ENCODE data around the gene RPS3. TPM values are rescaled to one million over a fixed set of nuclear protein-coding genes. Genes with fewer than 3 reads are reported as not detected.

Gene RPS3
- total RNA-seq, 5 donors from 2014 or later (not counting 1 experiment from before 2014, with no cell fraction given) = 4,604 to 5,380 (median 4,830) TPM

GRCh38 chr11:75439495-75440120 is 40.3 kb downstream of the RPS3 start:
- Mint-ChIP-seq H3K4me3 (no peak overlapping the region), H3K36me3 (peaks cover 17% of the 10 kb centered on the region), H3K4me1 (no peaks in the 10 kb centered on the region), H3K27me3 (peaks cover 0 to 2% of the 10 kb centered on the region in 2 donors), H3K27ac (no peak overlapping the region), H3K9me3 (no peaks in the 10 kb centered on the region)
- ATAC-seq (replicated peaks in 1 of 4) (no peak), DNase-seq (no peak)
- H3K27ac ChIP-seq (ENCODE audit: low read length) = no peak overlapping the region
- ChIA-PET POLR2A (no interaction called here), CTCF (no interaction called here)
- peaks cover 0 to 28% of the 10 kb centered on the region in 2 experiments for H3K27me3 ChIP-seq (replicated peaks in 1 of 2; ENCODE audit: control insufficient read depth in 2 of 2, extremely low read depth in 1 of 2, insufficient read depth in 2 of 2, low read length in 1 of 2)
- no peaks in the 10 kb centered on the region for H3K9me3 ChIP-seq
- no peaks in the 10 kb centered on the region for H3K4me1 ChIP-seq (ENCODE audit: control insufficient read depth in 1 of 2, extremely low read depth in 1 of 2, insufficient read depth in 2 of 2, low read length in 2 of 2)
- H3K36me3 ChIP-seq (ENCODE audit: control insufficient read depth in 2 of 2, extremely low read depth in 1 of 2, insufficient read depth in 1 of 2, low read length in 1 of 2) = peaks cover 0 to 3% of the 10 kb centered on the region in 2 donors
- H3K4me3 ChIP-seq (ENCODE audit: control insufficient read depth in 1 of 2, extremely low read depth in 1 of 2, low read length in 1 of 2) = no peak overlapping the region
- 75% methylated on average over 11 of the region's 13 CpGs for WGBS (ENCODE audit: insufficient coverage)

GRCh38 chr11:75440960-75441803 is 41.9 kb downstream of the RPS3 start:
- peaks cover 9% of the 10 kb centered on the region for H3K36me3 Mint-ChIP-seq
- H3K4me1 Mint-ChIP-seq = no peaks in the 10 kb centered on the region
- H3K4me3 ChIP-seq (ENCODE audit: control insufficient read depth in 1 of 2, extremely low read depth in 1 of 2, low read length in 1 of 2) = no peak overlapping the region
- no peaks in the 10 kb centered on the region for H3K9me3 ChIP-seq
- no peak overlapping the region for H3K4me3 Mint-ChIP-seq
- ATAC-seq (replicated peaks in 1 of 4) (no peak), DNase-seq (no peak)
- no peak overlapping the region for H3K27ac Mint-ChIP-seq
- no peaks in the 10 kb centered on the region for H3K27me3 Mint-ChIP-seq
- POLR2A ChIA-PET = no interaction called here
- CTCF ChIA-PET = no interaction called here
- no peaks in the 10 kb centered on the region for H3K9me3 Mint-ChIP-seq
- H3K27me3 ChIP-seq (replicated peaks in 1 of 2; ENCODE audit: control insufficient read depth in 2 of 2, extremely low read depth in 1 of 2, insufficient read depth in 2 of 2, low read length in 1 of 2) = peaks cover 0 to 16% of the 10 kb centered on the region in 2 experiments
- H3K4me1 ChIP-seq (ENCODE audit: control insufficient read depth in 1 of 2, extremely low read depth in 1 of 2, insufficient read depth in 2 of 2, low read length in 2 of 2) = peaks cover 0 to 3% of the 10 kb centered on the region in 2 experiments
- no peak overlapping the region for H3K27ac ChIP-seq (ENCODE audit: low read length)
- 90% methylated on average over 20 of the region's 27 CpGs for WGBS (ENCODE audit: insufficient coverage)
- peaks cover 0 to 3% of the 10 kb centered on the region in 2 donors for H3K36me3 ChIP-seq (ENCODE audit: control insufficient read depth in 2 of 2, extremely low read depth in 1 of 2, insufficient read depth in 1 of 2, low read length in 1 of 2)

DNA sequence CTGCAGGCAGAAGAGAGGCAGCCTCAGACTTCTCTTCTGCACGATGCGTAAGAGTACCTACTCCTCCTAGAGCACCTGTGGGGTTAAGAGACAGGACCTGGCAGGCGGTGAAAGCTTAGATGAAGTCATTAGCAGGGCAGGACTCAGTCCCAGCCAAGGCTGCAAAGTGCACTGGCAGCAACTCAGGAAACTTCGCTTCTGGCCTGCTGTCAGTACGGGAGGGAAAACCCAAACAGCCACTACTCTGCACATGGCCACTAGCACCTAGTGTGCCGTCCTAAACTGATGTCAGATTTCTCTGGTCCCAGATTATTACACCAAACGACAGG is 42.5 kb downstream of the RPS3 start:
- Mint-ChIP-seq H3K4me3 (no peak overlapping the region), H3K27ac (no peak overlapping the region), H3K27me3 (no peaks in the 10 kb centered on the region), H3K9me3 (no peaks in the 10 kb centered on the region), H3K36me3 (peaks cover 9% of the 10 kb centered on the region), H3K4me1 (no peaks in the 10 kb centered on the region)
- Histone ChIP-seq H3K4me3 (ENCODE audit: control insufficient read depth in 1 of 2, extremely low read depth in 1 of 2, low read length in 1 of 2) (no peak overlapping the region), H3K9me3 (no peaks in the 10 kb centered on the region), H3K27me3 (replicated peaks in 1 of 2; ENCODE audit: control insufficient read depth in 2 of 2, extremely low read depth in 1 of 2, insufficient read depth in 2 of 2, low read length in 1 of 2) (peaks cover 0 to 13% of the 10 kb centered on the region in 2 experiments), H3K27ac (ENCODE audit: low read length) (no peak overlapping the region), H3K36me3 (ENCODE audit: control insufficient read depth in 2 of 2, extremely low read depth in 1 of 2, insufficient read depth in 1 of 2, low read length in 1 of 2) (no peaks in the 10 kb centered on the region), H3K4me1 (ENCODE audit: control insufficient read depth in 1 of 2, extremely low read depth in 1 of 2, insufficient read depth in 2 of 2, low read length in 2 of 2) (peaks cover 0 to 3% of the 10 kb centered on the region in 2 experiments)
- ChIA-PET POLR2A (no interaction called here), CTCF (no interaction called here)
- WGBS (ENCODE audit: insufficient coverage) = 93% methylated on average over 5 of the region's 7 CpGs
- no peak for DNase-seq
- ATAC-seq (replicated peaks in 1 of 4) = no peak

DNA sequence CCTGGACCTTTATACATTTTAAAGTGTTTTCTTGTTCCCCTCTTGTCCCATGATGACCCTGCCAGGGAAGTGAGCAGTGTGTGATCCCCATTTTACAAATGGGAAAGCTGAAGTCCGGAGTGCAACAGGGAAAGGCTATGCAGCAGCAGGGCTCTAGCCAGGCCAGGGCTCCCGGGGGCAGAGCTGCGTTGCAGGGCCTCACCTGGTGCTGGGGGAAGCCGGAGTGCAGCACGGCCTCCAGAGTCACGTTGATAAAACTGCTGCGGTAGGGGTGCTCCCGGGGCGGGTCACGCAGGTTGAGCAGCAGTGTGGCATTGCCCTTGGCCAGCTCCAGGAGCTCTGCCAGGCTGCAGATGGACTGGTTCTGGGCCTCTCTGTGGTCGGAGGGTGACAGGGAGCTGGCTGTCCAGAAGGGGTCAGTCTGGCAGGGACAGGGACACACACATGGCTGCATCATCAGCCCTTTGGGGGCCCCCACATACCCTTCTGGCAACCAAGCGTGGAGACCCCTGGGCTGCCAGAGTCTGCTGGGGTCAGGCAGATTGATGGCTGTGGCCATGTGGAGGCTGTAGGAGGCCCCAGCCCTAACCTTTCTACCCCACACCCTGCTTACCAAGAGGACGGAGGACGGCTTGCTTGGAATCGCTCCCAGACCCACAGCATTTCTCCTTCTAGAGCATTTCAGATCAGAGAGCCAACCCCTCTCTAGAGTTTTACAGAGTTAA is 43.0 kb downstream of the RPS3 start:
- H3K27me3 Mint-ChIP-seq = no peaks in the 10 kb centered on the region
- WGBS (ENCODE audit: insufficient coverage) = 92% methylated on average over 12 of the region's 15 CpGs

GRCh38 chr11:75443043-75443442 is 43.7 kb downstream of the RPS3 start:
- peaks cover 9% of the 10 kb centered on the region for H3K36me3 Mint-ChIP-seq
- POLR2A ChIA-PET = no interaction called here
- WGBS (ENCODE audit: insufficient coverage) = 89% methylated on average over 2 of the region's 12 CpGs

More for the DNA sequence above, 43.0 kb downstream of the RPS3 start:
- Histone ChIP-seq H3K4me3 (ENCODE audit: control insufficient read depth in 1 of 2, extremely low read depth in 1 of 2, low read length in 1 of 2) (no peak overlapping the region), H3K27ac (ENCODE audit: low read length) (no peak overlapping the region), H3K9me3 (no peaks in the 10 kb centered on the region), H3K4me1 (ENCODE audit: control insufficient read depth in 1 of 2, extremely low read depth in 1 of 2, insufficient read depth in 2 of 2, low read length in 2 of 2) (peaks cover 0 to 3% of the 10 kb centered on the region in 2 experiments), H3K36me3 (ENCODE audit: control insufficient read depth in 2 of 2, extremely low read depth in 1 of 2, insufficient read depth in 1 of 2, low read length in 1 of 2) (no peaks in the 10 kb centered on the region), H3K27me3 (replicated peaks in 1 of 2; ENCODE audit: control insufficient read depth in 2 of 2, extremely low read depth in 1 of 2, insufficient read depth in 2 of 2, low read length in 1 of 2) (peaks cover 0 to 7% of the 10 kb centered on the region in 2 experiments)
- Mint-ChIP-seq H3K36me3 (peaks cover 9% of the 10 kb centered on the region), H3K4me1 (no peaks in the 10 kb centered on the region), H3K9me3 (no peaks in the 10 kb centered on the region), H3K27ac (no peak overlapping the region), H3K4me3 (no peak overlapping the region)
- ATAC-seq (replicated peaks in 1 of 4) = no peak
- ChIA-PET CTCF (no interaction called here), POLR2A (no interaction called here)
- no peak for DNase-seq

DNA sequence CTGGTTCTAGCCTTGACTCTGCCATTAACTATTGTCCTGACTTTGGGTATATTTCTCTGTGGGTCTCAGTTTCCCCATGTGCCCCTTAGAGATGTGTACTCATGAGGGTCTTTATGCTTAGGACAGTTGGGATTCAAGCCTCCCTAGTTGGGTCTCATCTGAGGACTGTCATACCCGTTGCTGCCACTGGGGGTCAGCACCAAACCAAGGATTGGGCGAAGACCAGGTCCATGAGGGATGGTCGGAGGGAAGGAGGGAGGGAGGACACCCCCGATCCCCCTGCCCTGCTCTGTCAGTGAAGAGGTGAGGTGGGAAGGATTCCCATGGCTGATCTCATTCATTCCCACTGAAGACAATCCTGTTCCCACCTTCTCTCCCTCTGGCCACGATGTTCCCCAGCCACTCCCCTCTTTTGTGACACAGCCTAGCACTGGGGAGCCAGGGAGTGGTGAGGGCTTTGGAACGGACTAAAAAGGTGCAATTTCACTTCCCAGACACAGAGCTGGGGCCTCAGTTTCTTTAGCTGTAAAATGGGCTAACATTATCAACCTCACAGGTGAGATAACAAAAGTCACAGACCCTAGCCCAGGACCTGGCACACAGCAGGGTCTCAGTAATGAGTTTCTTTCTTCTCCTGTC is 46.1 kb downstream of the RPS3 start:
- WGBS (ENCODE audit: insufficient coverage) = 29% methylated on average over 3 of the region's 6 CpGs
- H3K27ac Mint-ChIP-seq = peak overlapping the region in 1 of 2 donors; percentile 59
- H3K4me3 ChIP-seq (ENCODE audit: control insufficient read depth in 1 of 2, extremely low read depth in 1 of 2, low read length in 1 of 2) = no peak overlapping the region
- H3K4me3 Mint-ChIP-seq = no peak overlapping the region
- no peaks in the 10 kb centered on the region for H3K9me3 Mint-ChIP-seq
- no peaks in the 10 kb centered on the region for H3K27me3 Mint-ChIP-seq
- peak; percentile 73 to 87 (median 82) for ATAC-seq (replicated peaks in 1 of 4)
- no peak overlapping the region for H3K27ac ChIP-seq (ENCODE audit: low read length)
- peaks cover 0 to 3% of the 10 kb centered on the region in 2 experiments for H3K4me1 ChIP-seq (ENCODE audit: control insufficient read depth in 1 of 2, extremely low read depth in 1 of 2, insufficient read depth in 2 of 2, low read length in 2 of 2)
- H3K4me1 Mint-ChIP-seq = no peaks in the 10 kb centered on the region
- POLR2A ChIA-PET = interaction anchor here in 1 of 2 donors (0.6 kb wide), 1 partner anchor 80 kb away, joined by 6 read pairs; the partner anchor contains the start of gene GDPD5
- CTCF ChIA-PET = interaction anchor here (0.9 to 4.4 kb wide), 6 partner anchors 10 to 101 kb away, joined by 3 to 64 read pairs (median 6); partner anchors contain the start of gene GDPD5 (in 2 of the 2)
- H3K27me3 ChIP-seq (replicated peaks in 1 of 2; ENCODE audit: control insufficient read depth in 2 of 2, extremely low read depth in 1 of 2, insufficient read depth in 2 of 2, low read length in 1 of 2) = peaks cover 0 to 6% of the 10 kb centered on the region in 2 experiments
- DNase-seq = peak; percentile 29 to 82 (median 62)
- no peaks in the 10 kb centered on the region for H3K36me3 ChIP-seq (ENCODE audit: control insufficient read depth in 2 of 2, extremely low read depth in 1 of 2, insufficient read depth in 1 of 2, low read length in 1 of 2)
- no peaks in the 10 kb centered on the region for H3K36me3 Mint-ChIP-seq
- H3K9me3 ChIP-seq = no peaks in the 10 kb centered on the region

More at GRCh38 chr11:75443043-75443442, 43.7 kb downstream of the RPS3 start:
- H3K9me3 ChIP-seq = no peaks in the 10 kb centered on the region
- Mint-ChIP-seq H3K27ac (no peak overlapping the region), H3K4me3 (no peak overlapping the region), H3K9me3 (no peaks in the 10 kb centered on the region), H3K4me1 (no peaks in the 10 kb centered on the region), H3K27me3 (no peaks in the 10 kb centered on the region)
- H3K4me3 ChIP-seq (ENCODE audit: control insufficient read depth in 1 of 2, extremely low read depth in 1 of 2, low read length in 1 of 2) = no peak overlapping the region
- peaks cover 0 to 3% of the 10 kb centered on the region in 2 experiments for H3K4me1 ChIP-seq (ENCODE audit: control insufficient read depth in 1 of 2, extremely low read depth in 1 of 2, insufficient read depth in 2 of 2, low read length in 2 of 2)
- peaks cover 0 to 6% of the 10 kb centered on the region in 2 experiments for H3K27me3 ChIP-seq (replicated peaks in 1 of 2; ENCODE audit: control insufficient read depth in 2 of 2, extremely low read depth in 1 of 2, insufficient read depth in 2 of 2, low read length in 1 of 2)
- ATAC-seq (replicated peaks in 1 of 4) (no peak), DNase-seq (no peak)
- CTCF ChIA-PET = interaction anchor here (4.2 to 4.4 kb wide), 2 partner anchors 89 kb away, joined by 42 to 64 read pairs; no protein-coding TSS in a partner anchor
- no peak overlapping the region for H3K27ac ChIP-seq (ENCODE audit: low read length)
- no peaks in the 10 kb centered on the region for H3K36me3 ChIP-seq (ENCODE audit: control insufficient read depth in 2 of 2, extremely low read depth in 1 of 2, insufficient read depth in 1 of 2, low read length in 1 of 2)

Data from T-cell (primary cell).